Upper lobe of left lung (tissue), 6 donors: ENCODE data around the gene SSC5D. TPM values are rescaled to one million over a fixed set of nuclear protein-coding genes. Genes with fewer than 3 reads are reported as not detected.

ENCODE experiments used
- ATAC-seq, 2 donors: fragments of 200-7000 bp; cut with Tn5 transposase; one replicate each; pipeline ENCODE4 v1.9.1; 2022; ENCODE audit warnings: mild to moderate bottlenecking in 2 of 2, moderate library complexity in 2 of 2; ENCODE audit not compliant: low FRiP score in 2 of 2
- DNase-seq, 2 donors: peaks; one replicate each; pipeline ENCODE4 v3.0.0-alpha.2; 2019 to 2020
- H3K27ac ChIP-seq, 4 donors: fragments of 200-600 bp; sonication (generic); one replicate each; pipeline ENCODE4 v1.5.1; 2016 to 2019
- H3K27me3 ChIP-seq, 4 donors: fragments of 200-600 bp; sonication (generic); one replicate each; pipeline ENCODE4 v1.5.1; 2017 to 2019
- H3K36me3 ChIP-seq, 4 donors: fragments of 200-600 bp; sonication (generic); one replicate each; pipeline ENCODE4 v1.5.1; 2016 to 2019
- H3K4me1 ChIP-seq, 4 donors: fragments of 200-600 bp; sonication (generic); one replicate each; pipeline ENCODE4 v1.5.1; 2018 to 2019
- H3K4me3 ChIP-seq, 4 donors: fragments of 200-600 bp; sonication (generic); one replicate each; pipeline ENCODE4 v1.5.1; 2017 to 2019; ENCODE audit warnings: mild to moderate bottlenecking in 2 of 4, moderate library complexity in 1 of 4
- H3K9me3 ChIP-seq, 4 donors: fragments of 200-600 bp; sonication (generic); one replicate each; pipeline ENCODE4 v1.5.1; 2018 to 2019
- CTCF ChIP-seq, 6 experiments: fragments of 450-650 bp in 4 of 6; fragments of 200-600 bp in 2 of 6; sonication (generic) in 2 of 6; IDR thresholded peaks; one replicate each; pipeline ENCODE4 v1.5.1; 2016 to 2019; ENCODE audit warnings: antibody characterized with exemption in 6 of 6
- EP300 ChIP-seq, 4 donors: sonication (generic); formaldehyde crosslinking; IDR thresholded peaks; one replicate each; pipeline ENCODE4 v1.5.1; 2017; ENCODE audit warnings: antibody characterized with exemption in 4 of 4, control low read depth in 2 of 4
- POLR2A ChIP-seq, 4 donors: fragments of 450-650 bp; IDR thresholded peaks; one replicate each; pipeline ENCODE4 v1.5.1; 2016 to 2017; ENCODE audit warnings: antibody characterized with exemption in 4 of 4, mild to moderate bottlenecking in 2 of 4
- POLR2AphosphoS5 ChIP-seq, 2 donors: sonication (generic); formaldehyde crosslinking; IDR thresholded peaks; one replicate each; pipeline ENCODE4 v1.5.1; 2017; ENCODE audit warnings: antibody characterized with exemption in 2 of 2
- WGBS, 2 donors: methylation state at CpG; one replicate each; pipeline ENCODE4 v1.1.5; 2017 to 2018; 5-methylcytosine and 5-hydroxymethylcytosine counted together
- total RNA-seq, 6 donors: library from RNA; depleted of rRNA in 4 of 6; stranded (reverse); fragments of >200 nt in 4 of 6; gene quantifications; one replicate each; pipeline versions ENCODE4 v1.1.0 to v1.2.1, GENCODE V29; 2016 to 2021
- donor health status: DM: no; HTN: no; CAD: no; lungs with moderate emphysema.
- donor health status: DM: no; HTN: yes; CAD: no; lungs with severe emphysema.

SSC5D gene
- total RNA-seq, 6 donors from 2014 or later, result 0.39 to 10.1 (median 6.7) TPM

- no peaks in the 10 kb centered on the region for H3K36me3 ChIP-seq
- WGBS, 2 donors, result 59 to 65% methylated on average over 12 to 13 of the region's 13 CpGs
- no peak overlapping the region for H3K4me3 ChIP-seq
- no peaks in the 10 kb centered on the region for H3K27me3 ChIP-seq
- ATAC-seq, result no peak
- H3K27ac ChIP-seq, result no peak overlapping the region
- no peaks in the 10 kb centered on the region for H3K9me3 ChIP-seq
- H3K4me1 ChIP-seq, result peaks cover 0 to 12% (median 6%) of the 10 kb centered on the region in 4 donors
- DNase-seq, result no peak
- TF ChIP-seq CTCF (IDR thresholded peaks at IDR 0.05) (no peak), POLR2A (IDR thresholded peaks at IDR 0.05) (no peak), POLR2AphosphoS5 (IDR thresholded peaks at IDR 0.05) (no peak), EP300 (IDR thresholded peaks at IDR 0.05) (no peak)
Observed at GRCh38 chr19:55552620-55553019, 64.4 kb downstream of the SSC5D start.

- peaks cover 0 to 9% (median 6%) of the 10 kb centered on the region in 4 donors for H3K4me1 ChIP-seq
- 66 to 67% methylated on average over 13 of the region's 13 CpGs for WGBS, 2 donors
- no peak for ATAC-seq
Observed at GRCh38 chr19:55553217-55554182, 65.3 kb downstream of the SSC5D start.

GRCh38 chr19:55554302-55554701 lies 66.1 kb downstream of the SSC5D start:
- Histone ChIP-seq H3K4me1 (peaks cover 0 to 9% (median 6%) of the 10 kb centered on the region in 4 donors), H3K27me3 (no peaks in the 10 kb centered on the region), H3K36me3 (no peaks in the 10 kb centered on the region), H3K4me3 (no peak overlapping the region), H3K27ac (no peak overlapping the region), H3K9me3 (no peaks in the 10 kb centered on the region)
- WGBS, 2 donors, result 88 to 89% methylated on average over 9 of the region's 9 CpGs
- ATAC-seq (no peak), DNase-seq (no peak)
- TF ChIP-seq POLR2AphosphoS5 (IDR thresholded peaks at IDR 0.05), result no peak

More at GRCh38 chr19:55553217-55554182, 65.3 kb downstream of the SSC5D start:
- Histone ChIP-seq H3K27ac (no peak overlapping the region), H3K4me3 (no peak overlapping the region), H3K27me3 (no peaks in the 10 kb centered on the region), H3K36me3 (no peaks in the 10 kb centered on the region), H3K9me3 (no peaks in the 10 kb centered on the region)
- no peak for DNase-seq
- TF ChIP-seq EP300 (IDR thresholded peaks at IDR 0.05) (no peak), POLR2AphosphoS5 (IDR thresholded peaks at IDR 0.05) (no peak), POLR2A (IDR thresholded peaks at IDR 0.05) (no peak), CTCF (IDR thresholded peaks at IDR 0.05) (no peak)

- Histone ChIP-seq H3K4me3 (no peak overlapping the region), H3K36me3 (no peaks in the 10 kb centered on the region), H3K4me1 (peaks cover 0 to 5% (median 5%) of the 10 kb centered on the region in 4 donors), H3K27me3 (no peaks in the 10 kb centered on the region), H3K27ac (no peak overlapping the region), H3K9me3 (no peaks in the 10 kb centered on the region)
- no peak for TF ChIP-seq POLR2A (IDR thresholded peaks at IDR 0.05)
- no peak for TF ChIP-seq POLR2AphosphoS5 (IDR thresholded peaks at IDR 0.05)
- no peak for TF ChIP-seq EP300 (IDR thresholded peaks at IDR 0.05)
- TF ChIP-seq CTCF (IDR thresholded peaks at IDR 0.05), result no peak
- 73 to 80% methylated on average over 8 of the region's 8 CpGs for WGBS, 2 donors
- DNase-seq, result no peak
- ATAC-seq, result no peak
Observed at GRCh38 chr19:55554741-55555152, 66.5 kb downstream of the SSC5D start.

- no peaks in the 10 kb centered on the region for H3K4me1 ChIP-seq
- DNase-seq (no peak), ATAC-seq (no peak)
- WGBS, 2 donors, result 73 to 83% methylated on average over 9 of the region's 9 CpGs
- TF ChIP-seq POLR2A (IDR thresholded peaks at IDR 0.05) (no peak), CTCF (IDR thresholded peaks at IDR 0.05) (no peak), EP300 (IDR thresholded peaks at IDR 0.05) (no peak), POLR2AphosphoS5 (IDR thresholded peaks at IDR 0.05) (no peak)
- H3K36me3 ChIP-seq, result no peaks in the 10 kb centered on the region
- H3K27me3 ChIP-seq, result no peaks in the 10 kb centered on the region
- no peak overlapping the region for H3K4me3 ChIP-seq
- no peak overlapping the region for H3K27ac ChIP-seq
- H3K9me3 ChIP-seq, result no peaks in the 10 kb centered on the region
Observed at GRCh38 chr19:55559684-55560083, 71.4 kb downstream of the SSC5D start.
